ENCODE measurements around the gene IL17RE.

DNA sequence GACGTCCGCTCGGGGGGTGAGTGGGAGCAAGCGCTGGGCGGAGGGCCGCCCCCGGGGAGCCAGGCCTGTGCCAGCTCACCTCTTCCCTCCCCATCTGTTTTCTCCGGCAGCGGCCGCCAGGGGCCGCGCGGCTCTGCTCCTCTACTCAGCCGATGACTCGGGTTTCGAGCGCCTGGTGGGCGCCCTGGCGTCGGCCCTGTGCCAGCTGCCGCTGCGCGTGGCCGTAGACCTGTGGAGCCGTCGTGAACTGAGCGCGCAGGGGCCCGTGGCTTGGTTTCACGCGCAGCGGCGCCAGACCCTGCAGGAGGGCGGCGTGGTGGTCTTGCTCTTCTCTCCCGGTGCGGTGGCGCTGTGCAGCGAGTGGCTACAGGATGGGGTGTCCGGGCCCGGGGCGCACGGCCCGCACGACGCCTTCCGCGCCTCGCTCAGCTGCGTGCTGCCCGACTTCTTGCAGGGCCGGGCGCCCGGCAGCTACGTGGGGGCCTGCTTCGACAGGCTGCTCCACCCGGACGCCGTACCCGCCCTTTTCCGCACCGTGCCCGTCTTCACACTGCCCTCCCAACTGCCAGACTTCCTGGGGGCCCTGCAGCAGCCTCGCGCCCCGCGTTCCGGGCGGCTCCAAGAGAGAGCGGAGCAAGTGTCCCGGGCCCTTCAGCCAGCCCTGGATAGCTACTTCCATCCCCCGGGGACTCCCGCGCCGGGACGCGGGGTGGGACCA, 30.4 kb downstream of the IL17RE start:
- TF ChIP-seq POLR2AphosphoS5 (IDR thresholded peaks at IDR 0.05) (peak; percentile 12), EZH2 (IDR thresholded peaks at IDR 0.05; ENCODE audit: borderline replicate concordance, insufficient read depth, low read length, poor library complexity, severe bottlenecking) (no peak), EP300 (conservative IDR thresholded peaks at IDR 0.05; ENCODE audit: poor library complexity, severe bottlenecking) (no peak), TAF1 (IDR thresholded peaks at IDR 0.05; ENCODE audit: low read depth) (peak; percentile 33)
- TF ChIP-seq, protein P1, sequence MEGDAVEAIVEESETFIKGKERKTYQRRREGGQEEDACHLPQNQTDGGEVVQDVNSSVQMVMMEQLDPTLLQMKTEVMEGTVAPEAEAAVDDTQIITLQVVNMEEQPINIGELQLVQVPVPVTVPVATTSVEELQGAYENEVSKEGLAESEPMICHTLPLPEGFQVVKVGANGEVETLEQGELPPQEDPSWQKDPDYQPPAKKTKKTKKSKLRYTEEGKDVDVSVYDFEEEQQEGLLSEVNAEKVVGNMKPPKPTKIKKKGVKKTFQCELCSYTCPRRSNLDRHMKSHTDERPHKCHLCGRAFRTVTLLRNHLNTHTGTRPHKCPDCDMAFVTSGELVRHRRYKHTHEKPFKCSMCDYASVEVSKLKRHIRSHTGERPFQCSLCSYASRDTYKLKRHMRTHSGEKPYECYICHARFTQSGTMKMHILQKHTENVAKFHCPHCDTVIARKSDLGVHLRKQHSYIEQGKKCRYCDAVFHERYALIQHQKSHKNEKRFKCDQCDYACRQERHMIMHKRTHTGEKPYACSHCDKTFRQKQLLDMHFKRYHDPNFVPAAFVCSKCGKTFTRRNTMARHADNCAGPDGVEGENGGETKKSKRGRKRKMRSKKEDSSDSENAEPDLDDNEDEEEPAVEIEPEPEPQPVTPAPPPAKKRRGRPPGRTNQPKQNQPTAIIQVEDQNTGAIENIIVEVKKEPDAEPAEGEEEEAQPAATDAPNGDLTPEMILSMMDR (IDR thresholded peaks at IDR 0.05; ENCODE audit: poor library complexity, severe bottlenecking) = peak; percentile 83

Measured in neural cell (in vitro differentiated cells).